Activated naive CD8-positive, alpha-beta T cell treated with anti-CD3 and anti-CD28 coated beads, Interleukin-2, amount 10 ng/mL, durations not matched to agents 7 days and 5 days (primary cell): Measurements from ENCODE around the gene ST6GALNAC6. TPM values are rescaled to one million over a fixed set of nuclear protein-coding genes. Genes with fewer than 3 reads are reported as not detected.

ENCODE experiments used
- ATAC-seq: fragments of 150-1000 bp; cut with Tn5 transposase; one replicate; pipeline ENCODE4 v1.10.0; 2021; ENCODE audit warnings: low read depth, moderate library complexity
- POLR2A ChIA-PET: fragments of 350-600 bp; sonication (Branson Sonifier 250); formaldehyde crosslinking; loops from one replicate; lab custom pipeline; 2021; ENCODE audit warnings: antibody characterized with exemption; lab: Charles Lee
- DNase-seq: peaks from one replicate; pipeline ENCODE4 v3.0.0; 2021
- H3K27ac Mint-ChIP-seq: one replicate; pipeline ENCODE4 v1.8.0; 2022; ENCODE audit warnings: mild to moderate bottlenecking, mixed read lengths
- H3K27me3 Mint-ChIP-seq: one replicate; pipeline ENCODE4 v1.8.0; 2022; ENCODE audit warnings: mild to moderate bottlenecking, moderate library complexity, mixed read lengths
- H3K36me3 Mint-ChIP-seq: one replicate; pipeline ENCODE4 v1.8.0; 2021; ENCODE audit warnings: mild to moderate bottlenecking, mixed read lengths
- H3K4me1 Mint-ChIP-seq: one replicate; pipeline ENCODE4 v1.8.0; 2021; ENCODE audit warnings: mixed read lengths
- H3K4me3 Mint-ChIP-seq: one replicate; pipeline ENCODE4 v1.8.0; 2022; ENCODE audit warnings: mild to moderate bottlenecking, moderate library complexity, mixed read lengths
- H3K9me3 Mint-ChIP-seq: one replicate; pipeline ENCODE4 v1.8.0; 2021; ENCODE audit warnings: mixed read lengths
- total RNA-seq, 2 experiments: library from RNA; stranded (reverse); gene quantifications; one replicate each; pipeline ENCODE4 v1.2.3, GENCODE V29; 2021

Gene ST6GALNAC6
- total RNA-seq, 2 experiments from 2014 or later: 105 to 112 TPM

DNA sequence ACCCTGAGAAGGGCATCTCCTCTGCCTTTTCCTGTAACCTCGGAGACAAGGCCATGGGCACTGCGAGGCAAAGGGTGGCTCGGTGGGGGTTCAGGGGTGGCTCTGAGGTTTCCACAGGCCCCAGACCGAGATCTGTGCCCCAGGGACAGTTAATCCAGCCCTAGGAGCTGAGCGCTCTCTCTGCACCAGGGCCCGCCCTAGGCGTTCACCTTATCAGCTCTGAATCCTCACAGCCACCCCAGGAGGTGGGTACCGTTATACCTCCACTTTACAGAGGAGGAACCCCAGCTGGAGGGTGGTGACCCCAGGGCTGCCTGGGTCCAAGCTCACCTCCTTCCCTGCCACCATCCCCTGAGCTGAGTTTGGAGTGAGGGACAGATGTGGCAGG lies 42.7 kb downstream of the ST6GALNAC6 start:
- Mint-ChIP-seq H3K27ac (no peak overlapping the region), H3K4me3 (no peak overlapping the region), H3K27me3 (no peaks in the 10 kb centered on the region), H3K36me3 (no peaks in the 10 kb centered on the region), H3K9me3 (no peaks in the 10 kb centered on the region), H3K4me1 (peaks cover 32% of the 10 kb centered on the region)
- DNase-seq (no peak), ATAC-seq (no peak)
- POLR2A ChIA-PET: interaction anchor here (1.5 kb wide), 1 partner anchor 9 kb away, joined by 3 read pairs; no protein-coding TSS in a partner anchor

DNA sequence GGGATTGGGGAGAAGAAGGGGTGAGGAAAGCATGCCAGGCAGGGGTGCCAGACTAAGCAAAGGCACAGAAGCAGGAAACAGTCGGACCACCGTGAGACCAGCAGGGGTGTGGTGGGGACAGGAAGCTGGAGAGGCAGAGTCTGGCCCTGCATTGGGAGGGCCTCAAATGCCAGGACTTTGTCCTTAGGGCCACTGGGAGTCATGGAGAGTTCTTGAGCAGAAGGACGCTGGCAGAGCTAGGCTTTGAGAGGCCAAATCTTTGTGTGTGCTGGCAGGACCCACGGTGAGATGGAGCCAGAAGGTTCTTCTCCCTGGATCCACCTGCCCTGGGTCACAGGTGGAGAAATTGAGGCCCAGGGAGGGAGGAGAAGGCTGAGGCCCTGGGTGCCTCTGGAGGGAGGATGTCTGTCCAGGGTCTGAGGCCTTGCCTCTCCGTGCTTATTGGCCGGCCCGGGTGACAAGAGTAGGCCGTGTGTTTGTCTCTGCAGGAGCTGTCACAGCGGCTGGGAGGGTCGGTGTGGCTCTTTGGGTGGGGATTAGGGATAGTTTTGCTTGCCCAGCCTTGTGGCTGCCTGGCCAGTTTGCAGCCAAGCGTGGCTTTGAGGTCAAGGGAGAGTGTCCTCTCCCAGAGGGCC lies 43.2 kb downstream of the ST6GALNAC6 start:
- peaks cover 29% of the 10 kb centered on the region for H3K4me1 Mint-ChIP-seq
- H3K27me3 Mint-ChIP-seq: no peaks in the 10 kb centered on the region
- POLR2A ChIA-PET: interaction anchor here (1.5 to 1.9 kb wide), 2 partner anchors 9 to 70 kb away, joined by 3 to 8 read pairs; partner anchors contain the start of gene CDK9
- H3K9me3 Mint-ChIP-seq: no peaks in the 10 kb centered on the region
- peak overlapping the region; percentile 78 for H3K27ac Mint-ChIP-seq
- ATAC-seq: no peak
- no peak for DNase-seq
- H3K36me3 Mint-ChIP-seq: no peaks in the 10 kb centered on the region
- no peak overlapping the region for H3K4me3 Mint-ChIP-seq

DNA sequence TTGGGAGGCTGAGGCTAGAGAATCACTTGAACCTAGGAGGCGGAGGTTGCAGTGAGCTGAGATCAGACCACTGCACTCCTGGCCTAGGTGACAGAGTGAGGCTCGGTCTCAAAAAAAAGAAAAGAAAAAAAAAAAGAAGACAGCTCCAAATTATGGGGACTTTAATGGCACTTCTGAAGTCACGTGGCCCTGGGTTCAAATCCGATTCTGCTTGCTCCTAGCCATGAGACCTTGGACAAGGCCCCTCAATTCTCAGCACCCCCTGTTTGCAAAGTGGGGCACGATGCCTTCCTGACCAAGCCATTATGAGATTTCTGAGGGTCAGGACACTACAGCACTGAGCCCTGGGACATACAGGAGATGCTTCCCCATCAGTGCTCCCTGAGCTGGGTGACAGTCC lies 43.9 kb downstream of the ST6GALNAC6 start:
- H3K4me3 Mint-ChIP-seq: peak overlapping the region; percentile 34
- ATAC-seq (no peak), DNase-seq (no peak)
- POLR2A ChIA-PET: interaction anchor here (1.9 kb wide), 2 partner anchors 59 to 70 kb away, joined by 4 to 8 read pairs; partner anchors contain the start of gene CDK9
- peaks cover 24% of the 10 kb centered on the region for H3K4me1 Mint-ChIP-seq
- no peaks in the 10 kb centered on the region for H3K27me3 Mint-ChIP-seq
- peak overlapping the region; percentile 78 for H3K27ac Mint-ChIP-seq
- H3K9me3 Mint-ChIP-seq: peaks cover 2% of the 10 kb centered on the region
- H3K36me3 Mint-ChIP-seq: peaks cover 2% of the 10 kb centered on the region

DNA sequence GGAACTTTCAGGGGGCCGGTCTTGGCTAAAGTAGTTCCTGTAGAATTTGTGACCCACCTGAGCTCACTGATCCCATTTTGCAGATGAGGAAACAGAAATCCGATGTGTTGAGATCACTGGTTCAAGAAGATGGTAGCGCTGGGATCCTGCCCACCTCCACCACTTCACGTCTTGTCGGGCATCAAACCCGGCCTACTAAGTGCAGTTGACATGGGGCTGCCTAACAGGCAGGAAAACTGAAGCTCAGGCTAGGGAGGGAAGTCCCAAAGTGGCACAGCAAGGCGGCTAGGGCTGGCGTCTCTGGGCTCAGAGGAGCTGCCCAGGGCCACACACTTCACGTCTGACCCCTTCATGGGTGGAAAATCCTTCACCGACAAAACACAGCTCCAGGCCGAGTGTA lies 44.4 kb downstream of the ST6GALNAC6 start:
- Mint-ChIP-seq H3K4me3 (peak overlapping the region; percentile 39), H3K4me1 (peaks cover 24% of the 10 kb centered on the region), H3K36me3 (peaks cover 5% of the 10 kb centered on the region), H3K27me3 (no peaks in the 10 kb centered on the region), H3K27ac (no peak overlapping the region), H3K9me3 (peaks cover 3% of the 10 kb centered on the region)
- ATAC-seq: no peak
- POLR2A ChIA-PET: interaction anchor here (1.2 to 2.8 kb wide), 4 partner anchors 8 to 69 kb away, joined by 3 to 20 read pairs (median 6); partner anchors contain the start of gene CDK9
- DNase-seq: no peak

DNA sequence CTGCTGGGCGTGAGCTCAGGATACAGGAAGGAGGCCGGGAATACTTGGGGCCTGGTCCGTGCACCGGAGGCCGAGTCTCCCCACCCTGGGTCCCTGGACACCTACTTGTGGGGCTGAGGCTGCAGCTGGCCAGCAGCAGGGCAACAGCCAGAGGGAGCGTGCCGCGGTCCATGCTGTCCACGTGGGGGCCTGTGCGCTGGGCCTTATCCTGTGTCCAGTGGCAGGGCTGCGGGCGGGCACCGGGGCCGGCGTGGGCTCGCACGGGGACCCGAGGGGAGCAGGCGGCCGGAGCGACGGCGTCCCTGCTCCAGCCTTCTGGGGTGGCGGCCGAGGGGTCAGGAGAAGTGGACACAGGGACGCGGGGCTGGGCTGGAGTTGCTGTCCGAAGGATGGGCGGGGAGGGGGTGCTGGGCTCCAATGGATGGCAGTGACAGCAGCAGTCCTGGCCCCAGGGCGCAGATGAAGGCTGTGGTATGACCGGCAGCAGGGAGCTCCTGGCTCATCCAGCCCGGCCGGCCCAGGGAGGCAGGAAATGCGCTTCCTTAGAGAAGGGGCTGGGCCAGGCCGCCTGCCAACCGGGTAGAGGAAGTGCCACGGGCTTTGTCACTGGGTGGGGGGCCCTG lies 45.1 kb downstream of the ST6GALNAC6 start, which contains the start of gene ENG:
Gene ENG, minus strand, starts transcription at position 475 of the 623 bp plus-strand sequence. Its CDS starts 303 bp downstream, at position 172.
- POLR2A ChIA-PET: interaction anchor here (0.8 to 2.8 kb wide), 6 partner anchors 9 to 120 kb away, joined by 3 to 20 read pairs (median 4); partner anchors contain the start of gene TOR2A
- no peak for ATAC-seq
- peaks cover 9% of the 10 kb centered on the region for H3K36me3 Mint-ChIP-seq

DNA sequence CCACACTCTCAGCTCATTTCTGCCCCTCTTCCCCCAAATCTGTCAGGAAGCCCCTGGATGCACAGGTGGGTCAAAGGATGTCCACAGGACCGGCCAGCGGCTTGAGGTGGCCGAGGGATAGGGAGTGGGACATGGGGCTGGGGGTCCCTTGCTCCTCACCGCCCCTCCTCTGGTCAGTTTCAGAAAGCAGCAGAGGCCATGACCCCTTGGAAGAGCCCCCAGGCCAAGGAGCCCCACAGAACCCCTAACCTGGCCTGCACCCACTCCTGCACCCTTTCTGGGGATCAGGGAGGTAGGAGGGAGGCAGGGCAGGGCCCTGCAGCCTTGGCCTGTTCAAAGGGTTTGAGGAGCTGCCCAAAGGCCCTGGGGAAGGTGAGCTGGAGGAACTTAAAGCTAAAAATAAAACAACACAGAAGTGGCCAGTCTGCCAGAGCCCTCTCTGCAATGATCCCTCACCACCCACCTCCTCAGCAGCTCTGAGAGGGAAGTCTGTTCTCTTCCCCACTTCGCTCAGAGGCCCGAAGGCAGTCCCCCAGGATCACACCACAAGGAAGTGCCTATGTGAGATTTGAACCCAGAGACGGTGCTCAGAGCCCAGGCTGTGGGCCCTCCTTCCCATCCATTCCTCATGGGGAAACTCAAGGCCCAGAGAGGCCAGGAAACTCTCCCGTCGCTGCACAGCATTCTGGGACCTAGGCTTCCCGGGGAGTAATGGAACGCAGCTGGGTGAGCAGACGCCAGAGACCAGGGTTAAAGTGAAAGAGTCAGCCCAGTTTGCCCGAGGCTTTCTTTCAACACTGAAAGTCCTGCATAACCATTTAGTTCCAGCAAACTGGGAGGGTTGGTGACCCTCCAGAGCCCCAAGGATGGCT lies 45.9 kb downstream of the ST6GALNAC6 start:
- POLR2A ChIA-PET: interaction anchor here (0.8 to 2.8 kb wide), 6 partner anchors 8 to 119 kb away, joined by 3 to 20 read pairs (median 4); partner anchors contain the start of gene TOR2A

More for the DNA sequence above, 45.1 kb downstream of the ST6GALNAC6 start, which contains the start of gene ENG:
- Mint-ChIP-seq H3K27ac (peak within 1 kb of the TSS; percentile 87), H3K4me3 (peak within 1 kb of the TSS; percentile 85), H3K4me1 (peaks cover 24% of the 10 kb centered on the region), H3K27me3 (no peaks in the 10 kb centered on the region), H3K9me3 (peaks cover 6% of the 10 kb centered on the region)
- no peak for DNase-seq

DNA sequence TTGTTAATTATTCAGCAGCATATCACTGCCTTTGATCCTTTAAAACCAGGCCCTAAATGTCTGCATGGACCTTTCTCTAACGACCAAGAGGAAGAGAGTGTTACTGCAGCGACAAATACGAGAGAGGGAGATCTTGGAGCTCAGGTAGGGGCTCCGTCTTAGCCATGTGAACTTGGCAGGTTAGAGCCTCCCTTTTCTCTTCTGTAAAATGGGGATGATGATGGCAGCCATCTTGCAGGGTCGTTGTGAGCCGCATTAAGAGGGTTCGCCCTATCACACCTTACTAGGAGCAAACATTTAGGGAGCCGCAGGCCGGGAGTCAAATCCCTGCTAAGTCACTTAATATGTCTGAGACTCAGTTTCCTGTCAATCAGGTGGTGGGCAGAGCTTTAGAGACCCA lies 46.6 kb downstream of the ST6GALNAC6 start:
- POLR2A ChIA-PET: interaction anchor here (0.6 to 2.8 kb wide), 4 partner anchors 10 to 118 kb away, joined by 3 to 20 read pairs (median 4); partner anchors contain the start of gene TOR2A
- no peak overlapping the region for H3K27ac Mint-ChIP-seq
- ATAC-seq (no peak), DNase-seq (no peak)
- peaks cover 25% of the 10 kb centered on the region for H3K4me1 Mint-ChIP-seq
- peaks cover 22% of the 10 kb centered on the region for H3K36me3 Mint-ChIP-seq
- H3K9me3 Mint-ChIP-seq: peaks cover 11% of the 10 kb centered on the region
- H3K27me3 Mint-ChIP-seq: no peaks in the 10 kb centered on the region
- H3K4me3 Mint-ChIP-seq: peak overlapping the region; percentile 85

More for the DNA sequence above, 45.9 kb downstream of the ST6GALNAC6 start:
- ATAC-seq (no peak), DNase-seq (no peak)
- Mint-ChIP-seq H3K9me3 (peaks cover 11% of the 10 kb centered on the region), H3K4me3 (peak overlapping the region; percentile 85), H3K27me3 (no peaks in the 10 kb centered on the region), H3K27ac (peak overlapping the region; percentile 87), H3K4me1 (peaks cover 22% of the 10 kb centered on the region), H3K36me3 (peaks cover 16% of the 10 kb centered on the region)

DNA sequence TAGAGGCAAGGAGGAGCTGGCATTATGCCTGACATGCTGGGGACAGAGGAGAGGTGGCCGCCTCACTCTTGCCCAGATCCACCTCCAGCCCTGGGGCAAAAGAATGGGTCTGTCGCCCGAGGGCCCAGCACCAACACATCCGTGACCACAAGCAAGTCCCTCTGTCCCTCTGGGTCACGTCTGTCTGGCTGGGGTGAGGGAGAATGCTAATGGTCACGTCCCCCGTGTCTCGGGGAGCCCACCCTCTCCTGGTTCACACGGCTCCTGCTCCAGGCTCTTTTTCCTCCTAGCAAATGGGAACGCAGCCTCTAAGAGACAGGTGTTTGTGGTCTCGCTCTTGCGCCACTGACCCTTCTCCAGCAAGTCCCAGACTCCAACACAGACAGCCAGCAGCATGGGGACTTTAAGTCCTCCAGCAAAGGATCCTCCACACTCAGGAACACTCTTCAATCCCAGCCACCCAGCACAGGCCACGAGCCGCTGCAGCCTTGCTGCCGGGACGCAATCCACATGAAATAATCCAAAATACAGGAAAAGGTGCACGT lies 49.0 kb downstream of the ST6GALNAC6 start:
- peaks cover 11% of the 10 kb centered on the region for H3K9me3 Mint-ChIP-seq
- POLR2A ChIA-PET: no interaction called here

DNA sequence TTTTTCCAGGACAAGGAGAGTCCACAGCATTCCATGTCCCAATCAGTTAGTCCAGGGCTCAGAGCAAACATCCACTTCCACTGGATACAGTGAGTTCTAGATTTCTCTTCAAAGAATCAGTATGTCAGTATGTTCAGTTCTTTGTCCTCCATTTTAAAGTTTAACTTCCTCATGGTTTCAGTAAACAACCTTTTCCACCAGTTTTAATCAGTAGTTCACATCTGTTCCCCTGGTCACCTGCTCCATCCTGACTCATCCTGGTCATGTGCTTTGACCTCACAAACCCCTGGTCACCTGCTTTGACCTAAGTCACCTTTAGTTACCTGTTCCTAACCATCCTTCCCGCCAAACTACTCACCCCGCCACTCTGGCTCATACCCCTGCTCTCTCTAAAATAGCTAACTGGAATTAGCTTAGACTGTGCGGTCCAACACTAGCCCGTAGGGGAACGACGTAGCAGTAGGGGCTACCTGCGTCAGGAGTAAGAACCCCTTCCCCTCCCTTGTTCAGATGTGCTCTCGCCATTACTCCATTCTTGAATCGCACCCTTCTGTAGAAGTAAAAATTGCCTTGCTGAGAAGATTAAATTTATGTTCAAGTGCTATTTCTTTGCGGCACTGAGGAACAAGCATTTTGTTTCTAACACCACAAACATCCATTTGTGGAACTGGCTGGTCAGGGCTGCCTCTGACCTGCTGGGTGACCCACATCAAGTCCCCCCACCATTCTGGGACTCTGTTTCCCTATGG lies 50.5 kb downstream of the ST6GALNAC6 start:
- POLR2A ChIA-PET: no interaction called here

More for the DNA sequence above, 49.0 kb downstream of the ST6GALNAC6 start:
- peaks cover 18% of the 10 kb centered on the region for H3K4me1 Mint-ChIP-seq
- H3K27me3 Mint-ChIP-seq: no peaks in the 10 kb centered on the region
- H3K4me3 Mint-ChIP-seq: no peak overlapping the region
- DNase-seq (no peak), ATAC-seq (no peak)
- no peak overlapping the region for H3K27ac Mint-ChIP-seq
- H3K36me3 Mint-ChIP-seq: peaks cover 22% of the 10 kb centered on the region

DNA sequence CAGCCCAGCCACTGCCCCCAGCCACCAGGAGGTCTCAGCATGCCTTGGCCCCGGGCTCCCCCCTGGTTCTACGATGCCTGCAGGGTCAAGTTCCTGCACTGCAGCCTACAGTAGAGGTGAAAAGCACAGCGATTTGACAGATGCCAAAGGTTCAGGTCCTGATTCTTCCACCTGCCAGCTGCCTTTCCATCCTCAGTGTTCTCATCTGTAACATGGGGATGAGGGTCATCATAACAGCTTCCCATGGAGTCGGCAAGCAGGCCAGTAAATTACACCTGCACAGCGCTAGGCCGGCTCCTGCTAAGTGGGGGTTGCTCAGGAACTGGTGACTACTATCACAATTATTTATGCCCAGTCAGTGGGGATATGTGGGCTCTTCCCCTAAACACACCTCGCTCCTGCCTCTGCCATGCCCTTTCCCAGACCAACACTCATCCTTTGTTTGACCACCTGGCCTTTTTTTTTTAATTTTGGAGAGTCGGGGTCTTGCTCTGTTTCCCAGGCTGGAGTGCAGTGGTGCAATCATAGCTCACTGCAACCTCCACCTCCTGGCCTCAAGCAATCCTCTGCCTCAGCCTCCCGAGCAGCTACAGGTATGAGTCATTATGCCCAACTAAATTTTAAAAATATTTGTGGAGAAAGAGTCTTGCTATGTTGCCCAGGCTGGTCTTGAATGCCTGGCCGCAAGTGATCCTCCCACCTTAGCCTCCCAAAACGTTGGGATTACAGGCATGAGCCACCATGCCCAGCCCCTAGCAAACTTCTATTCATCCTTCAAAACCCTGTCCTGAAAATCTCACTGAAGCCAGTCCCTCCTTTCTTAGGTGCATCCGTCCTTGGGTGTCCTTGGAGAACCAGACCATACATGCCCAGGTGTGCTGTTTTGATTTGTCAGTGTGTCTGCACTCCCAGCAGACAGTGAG lies 51.3 kb downstream of the ST6GALNAC6 start:
- DNase-seq: no peak
- peaks cover 22% of the 10 kb centered on the region for H3K36me3 Mint-ChIP-seq
- no peak overlapping the region for H3K27ac Mint-ChIP-seq
- POLR2A ChIA-PET: interaction anchor here (0.6 kb wide), 1 partner anchor 76 kb away, joined by 5 read pairs; no protein-coding TSS in a partner anchor
- ATAC-seq: no peak
- peaks cover 11% of the 10 kb centered on the region for H3K9me3 Mint-ChIP-seq
- no peak overlapping the region for H3K4me3 Mint-ChIP-seq
- H3K4me1 Mint-ChIP-seq: peaks cover 14% of the 10 kb centered on the region
- H3K27me3 Mint-ChIP-seq: no peaks in the 10 kb centered on the region

More for the DNA sequence above, 50.5 kb downstream of the ST6GALNAC6 start:
- DNase-seq (no peak), ATAC-seq (no peak)
- Mint-ChIP-seq H3K4me3 (no peak overlapping the region), H3K4me1 (peaks cover 17% of the 10 kb centered on the region), H3K36me3 (peaks cover 22% of the 10 kb centered on the region), H3K9me3 (peaks cover 11% of the 10 kb centered on the region), H3K27ac (no peak overlapping the region), H3K27me3 (no peaks in the 10 kb centered on the region)

DNA sequence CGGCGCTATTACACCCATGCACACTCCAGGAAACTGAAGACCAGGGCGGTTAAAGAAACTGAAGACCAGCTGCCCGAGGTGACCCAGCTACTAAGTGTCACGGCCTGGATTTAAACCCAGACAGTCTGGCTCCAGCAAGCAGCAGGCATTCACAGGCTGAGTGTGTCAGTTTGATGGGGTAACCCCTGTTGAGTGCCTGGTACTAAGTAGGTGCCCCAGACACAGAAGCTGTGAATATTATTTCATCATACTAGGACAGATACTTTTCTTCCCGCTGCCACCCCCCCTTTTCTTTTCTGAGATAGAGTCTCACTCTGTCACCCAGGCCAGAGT lies 52.3 kb downstream of the ST6GALNAC6 start:
- no peaks in the 10 kb centered on the region for H3K27me3 Mint-ChIP-seq
- no peak for DNase-seq
- peaks cover 11% of the 10 kb centered on the region for H3K9me3 Mint-ChIP-seq
- peaks cover 9% of the 10 kb centered on the region for H3K4me1 Mint-ChIP-seq
- H3K27ac Mint-ChIP-seq: no peak overlapping the region
- no peak for ATAC-seq
- H3K4me3 Mint-ChIP-seq: no peak overlapping the region
- POLR2A ChIA-PET: no interaction called here
- peaks cover 22% of the 10 kb centered on the region for H3K36me3 Mint-ChIP-seq
